OCI-LY1 (cell line): ENCODE measurements around the gene CLEC17A.

Experiments used
- CTCF ChIP-seq: fragments of 200-600 bp; sonication (generic), shearing (Covaris generic); IDR thresholded peaks from 2 replicates; pipeline ENCODE4 v1.5.1; 2017; ENCODE audit warnings: mild to moderate bottlenecking, antibody characterized with exemption, low read length, moderate library complexity, mixed read lengths
- EZH2 ChIP-seq: fragments of 200-600 bp; sonication (generic), shearing (Covaris generic); IDR thresholded peaks from 2 replicates; pipeline ENCODE4 v1.8.0; 2017; ENCODE audit warnings: borderline replicate concordance, mixed run types, mild to moderate bottlenecking, antibody characterized with exemption, low read length, moderate library complexity, mixed read lengths

GRCh38 chr19:14542711-14543328 lies 40.1 kb upstream of the CLEC17A start:
- no peak for TF ChIP-seq EZH2
- no peak for TF ChIP-seq CTCF
